GM23338 (cell line): ENCODE results near the gene TIMMDC1.

Experiments used
- CREB1 ChIP-seq: fragments of 250-450 bp; sonication (Bioruptor Pico); IDR thresholded peaks from 2 replicates; pipeline ENCODE4 v1.5.0; 2020; ENCODE audit warnings: low read depth, mild to moderate bottlenecking, moderate library complexity
- CTCF ChIP-seq, 2 experiments: fragments of 200-600 bp in 1 of 2; sonication (generic) in 1 of 2; conservative IDR thresholded peaks; 2 replicates each; pipeline versions ENCODE4 v1.5.1 to v1.6.1; 2016 to 2017; ENCODE audit warnings: antibody characterized with exemption in 2 of 2, low read depth in 2 of 2, mild to moderate bottlenecking in 2 of 2, moderate library complexity in 1 of 2
- EZH2 ChIP-seq: fragments of 200-600 bp; sonication (generic); IDR thresholded peaks from one replicate; pipeline ENCODE4 v1.8.0; 2017; ENCODE audit warnings: antibody characterized with exemption, mild to moderate bottlenecking, low read depth; ENCODE audit not compliant: unreplicated experiment
- EZH2phosphoT487 ChIP-seq: fragments of 200-600 bp; sonication (generic); IDR thresholded peaks from one replicate; pipeline ENCODE4 v1.8.1; 2018; ENCODE audit warnings: antibody characterized with exemption; ENCODE audit not compliant: unreplicated experiment
- JUNB ChIP-seq: IDR thresholded peaks from one replicate; pipeline ENCODE4 v1.6.1; 2016; ENCODE audit warnings: antibody characterized with exemption; ENCODE audit not compliant: unreplicated experiment
- NANOG ChIP-seq: IDR thresholded peaks from 2 replicates; pipeline ENCODE4 v1.6.1; 2016; ENCODE audit warnings: antibody characterized with exemption, borderline replicate concordance
- POLR2AphosphoS5 ChIP-seq: IDR thresholded peaks from 2 replicates; pipeline ENCODE4 v1.6.1; 2016; ENCODE audit warnings: antibody characterized with exemption, low read depth
- REST ChIP-seq: IDR thresholded peaks from one replicate; pipeline ENCODE4 v1.6.1; 2018; ENCODE audit warnings: antibody characterized with exemption; ENCODE audit not compliant: unreplicated experiment
- STAT1 ChIP-seq: IDR thresholded peaks from one replicate; pipeline ENCODE4 v1.6.1; 2016; ENCODE audit warnings: antibody characterized with exemption; ENCODE audit not compliant: unreplicated experiment
- ZNF462 ChIP-seq: fragments of 250-450 bp; sonication (Bioruptor Pico); IDR thresholded peaks from 2 replicates; pipeline ENCODE4 v1.5.0; 2020; ENCODE audit warnings: mild to moderate bottlenecking, moderate library complexity

- TF ChIP-seq CTCF (conservative IDR thresholded peaks at IDR 0.05; ENCODE audit: low read depth in 2 of 2): 0 out of 4 replicates have a peak, but pooled peaks of 1 of the 2 experiments have one; percentile 13
- no peak for TF ChIP-seq EZH2
- no peak for TF ChIP-seq REST
- TF ChIP-seq EZH2phosphoT487: no peak
- TF ChIP-seq POLR2AphosphoS5: no peak
- TF ChIP-seq JUNB: no peak
- no peak for TF ChIP-seq CREB1 (CRISPR knock-in tag)
- no peak for TF ChIP-seq NANOG
- TF ChIP-seq ZNF462 (CRISPR knock-in tag): no peak
- no peak for TF ChIP-seq STAT1
These were observed 52.0 kb downstream of the TIMMDC1 start for GRCh38 chr3:119550192-119550910.
